Measurements from ENCODE around the gene OR51B4. TPM values are rescaled to one million over a fixed set of nuclear protein-coding genes. Genes with fewer than 3 reads are reported as not detected.

OR51B4 gene
- total and polyA plus RNA-seq, 9 of the 15 experiments (the other 6 are each of a cell fraction or from before 2014, with no cell fraction given), result 17.1 to 64.6 (median 39.9) TPM

GRCh38 chr11:5275369-5276110, 26.2 kb downstream of the OR51B4 start (continued):
- TF ChIP-seq TFAM (CRISPR knock-in tag; conservative IDR thresholded peaks at IDR 0.05) (no peak), KDM4B (IDR thresholded peaks at IDR 0.05; ENCODE audit: borderline replicate concordance in 2 of 2, low read depth in 1 of 2) (no peak), BRF1 (IDR thresholded peaks at IDR 0.05; ENCODE audit: borderline replicate concordance, extremely low read depth, insufficient read length) (no peak), SREBF1 (IDR thresholded peaks at IDR 0.05; ENCODE audit: borderline replicate concordance, low read depth, low read length) (no peak), FOXP1 (CRISPR knock-in tag; IDR thresholded peaks at IDR 0.05) (no peak), PHF20 (IDR thresholded peaks at IDR 0.05; ENCODE audit: partially characterized antibody) (no peak), HDAC1 (IDR thresholded peaks at IDR 0.05) (peak in 1 of 2 experiments; percentile 75; a peak in 2 of 4 replicates), ZBTB8A (IDR thresholded peaks at IDR 0.05; ENCODE audit: partially characterized antibody) (no peak), NCOA1 (IDR thresholded peaks at IDR 0.05; ENCODE audit: low read depth) (no peak), SREBF2 (CRISPR knock-in tag; IDR thresholded peaks at IDR 0.05) (no peak), MTA1 (IDR thresholded peaks at IDR 0.05; ENCODE audit: borderline replicate concordance) (peak; percentile 50), ZEB2 (IDR thresholded peaks at IDR 0.05) (peak; percentile 29; the same call in 1 of the 2 replicates), MEF2A (IDR thresholded peaks at IDR 0.05; ENCODE audit: control insufficient read depth, low read depth, low read length) (no peak), MYBL2 (IDR thresholded peaks at IDR 0.05; ENCODE audit: low read depth) (no peak), MYBL2 (CRISPR knock-in tag; IDR thresholded peaks at IDR 0.05; ENCODE audit: borderline replicate concordance) (no peak), ZNF445 (CRISPR knock-in tag; IDR thresholded peaks at IDR 0.05; ENCODE audit: low read depth) (no peak; the same call in 1 of the 2 replicates), NCOA6 (IDR thresholded peaks at IDR 0.05) (no peak), ZNF561 (CRISPR knock-in tag; conservative IDR thresholded peaks at IDR 0.05) (no peak), ARID3A (IDR thresholded peaks at IDR 0.05; ENCODE audit: borderline replicate concordance, low read depth, low read length) (peak; percentile 86; the same call in 1 of the 2 replicates), HSF4 (CRISPR knock-in tag; IDR thresholded peaks at IDR 0.05; ENCODE audit: borderline replicate concordance) (0 out of 2 replicates have a peak, but pooled peaks have one; percentile 14), TOE1 (IDR thresholded peaks at IDR 0.05; ENCODE audit: borderline replicate concordance) (peak; percentile 52; the same call in 1 of the 2 replicates), TOE1 (CRISPR knock-in tag; IDR thresholded peaks at IDR 0.05; ENCODE audit: borderline replicate concordance, low read depth) (no peak), ZC3H8 (IDR thresholded peaks at IDR 0.05) (no peak)
- TF ChIP-seq, protein P1, sequence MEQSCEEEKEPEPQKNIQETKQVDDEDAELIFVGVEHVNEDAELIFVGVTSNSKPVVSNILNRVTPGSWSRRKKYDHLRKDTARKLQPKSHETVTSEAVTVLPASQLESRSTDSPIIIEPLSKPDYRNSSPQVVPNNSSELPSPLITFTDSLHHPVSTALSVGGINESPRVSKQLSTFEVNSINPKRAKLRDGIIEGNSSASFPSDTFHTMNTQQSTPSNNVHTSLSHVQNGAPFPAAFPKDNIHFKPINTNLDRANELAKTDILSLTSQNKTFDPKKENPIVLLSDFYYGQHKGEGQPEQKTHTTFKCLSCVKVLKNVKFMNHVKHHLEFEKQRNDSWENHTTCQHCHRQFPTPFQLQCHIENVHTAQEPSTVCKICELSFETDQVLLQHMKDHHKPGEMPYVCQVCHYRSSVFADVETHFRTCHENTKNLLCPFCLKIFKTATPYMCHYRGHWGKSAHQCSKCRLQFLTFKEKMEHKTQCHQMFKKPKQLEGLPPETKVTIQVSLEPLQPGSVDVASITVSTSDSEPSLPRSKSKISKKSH (CRISPR knock-in tag; IDR thresholded peaks at IDR 0.05), result no peak
- TF ChIP-seq, protein P2, sequence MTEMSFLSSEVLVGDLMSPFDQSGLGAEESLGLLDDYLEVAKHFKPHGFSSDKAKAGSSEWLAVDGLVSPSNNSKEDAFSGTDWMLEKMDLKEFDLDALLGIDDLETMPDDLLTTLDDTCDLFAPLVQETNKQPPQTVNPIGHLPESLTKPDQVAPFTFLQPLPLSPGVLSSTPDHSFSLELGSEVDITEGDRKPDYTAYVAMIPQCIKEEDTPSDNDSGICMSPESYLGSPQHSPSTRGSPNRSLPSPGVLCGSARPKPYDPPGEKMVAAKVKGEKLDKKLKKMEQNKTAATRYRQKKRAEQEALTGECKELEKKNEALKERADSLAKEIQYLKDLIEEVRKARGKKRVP (CRISPR knock-in tag; IDR thresholded peaks at IDR 0.05), result no peak; the same call in 1 of the 2 replicates
